GM23338 (cell line): ENCODE data around the gene KIAA2012. TPM values are rescaled to one million over a fixed set of nuclear protein-coding genes. Genes with fewer than 3 reads are reported as not detected.
A peak's percentile ranks its signal among the peaks of the same experiment; 100 is the strongest.

Source experiments
- ATAC-seq: fragments of 200-7000 bp; cut with Tn5 transposase; 3 replicates; pipeline ENCODE4 v1.9.1; 2020
- DNase-seq: peaks from one replicate; pipeline ENCODE4 v3.0.0-alpha.2; 2015; ENCODE audit warnings: low spot score
- H2AFZ ChIP-seq: fragments of 200-600 bp; sonication (generic); 2 replicates; pipeline ENCODE4 v1.8.0; 2016; ENCODE audit warnings: antibody characterized with exemption, mild to moderate bottlenecking, moderate library complexity
- H3F3A ChIP-seq: fragments of 200-600 bp; sonication (generic); replicated peaks from 2 replicates; pipeline ENCODE4 v1.8.0; 2017; ENCODE audit warnings: antibody characterized with exemption, mixed run types, low read depth
- H3K27ac ChIP-seq: fragments of 200-600 bp; sonication (generic); 2 replicates; pipeline ENCODE4 v1.6.1; 2016; ENCODE audit warnings: low read depth
- H3K27me3 ChIP-seq: fragments of 200-600 bp; sonication (generic); 2 replicates; pipeline ENCODE4 v1.8.0; 2016; ENCODE audit warnings: mild to moderate bottlenecking, mixed run types, moderate library complexity; ENCODE audit not compliant: insufficient read depth
- H3K36me3 ChIP-seq: fragments of 200-600 bp; sonication (generic); 2 replicates; pipeline ENCODE4 v1.8.0; 2016; ENCODE audit warnings: mild to moderate bottlenecking; ENCODE audit not compliant: insufficient read depth
- H3K4me1 ChIP-seq: fragments of 200-600 bp; sonication (generic); 2 replicates; pipeline ENCODE4 v1.8.0; 2016; ENCODE audit warnings: mild to moderate bottlenecking, moderate library complexity; ENCODE audit not compliant: insufficient read depth
- H3K4me2 ChIP-seq: fragments of 200-600 bp; sonication (generic); 2 replicates; pipeline ENCODE4 v1.7.1; 2017; ENCODE audit warnings: mixed run types
- H3K4me3 ChIP-seq: fragments of 200-600 bp; sonication (generic); 2 replicates; pipeline ENCODE4 v1.6.1; 2016; ENCODE audit warnings: mixed run types
- H3K79me2 ChIP-seq: fragments of 200-600 bp; sonication (generic); replicated peaks from 2 replicates; pipeline ENCODE4 v1.8.0; 2017; ENCODE audit warnings: mild to moderate bottlenecking; ENCODE audit not compliant: insufficient read depth
- H3K9me2 ChIP-seq: fragments of 200-600 bp; sonication (generic); 2 replicates; pipeline ENCODE4 v1.8.0; 2017; ENCODE audit not compliant: insufficient read depth
- H4K20me1 ChIP-seq: fragments of 200-600 bp; sonication (generic); replicated peaks from 2 replicates; pipeline ENCODE4 v1.8.0; 2017; ENCODE audit warnings: mild to moderate bottlenecking; ENCODE audit not compliant: insufficient read depth
- H3K27ac Mint-ChIP-seq: 2 replicates; pipeline ENCODE4 v1.8.0; 2020; ENCODE audit warnings: inconsistent platforms, mild to moderate bottlenecking, moderate library complexity, mixed read lengths
- H3K27me3 Mint-ChIP-seq: 3 replicates; pipeline ENCODE4 v1.8.0; 2022; ENCODE audit warnings: low read depth, mild to moderate bottlenecking, moderate library complexity, mixed read lengths, inconsistent platforms; ENCODE audit not compliant: insufficient read depth, poor library complexity
- H3K36me3 Mint-ChIP-seq: 3 replicates; pipeline ENCODE4 v1.8.0; 2021; ENCODE audit warnings: low read depth, mild to moderate bottlenecking, inconsistent platforms, moderate library complexity, mixed read lengths
- H3K4me1 Mint-ChIP-seq: 3 replicates; pipeline ENCODE4 v1.8.0; 2020; ENCODE audit warnings: mild to moderate bottlenecking, inconsistent platforms, mixed read lengths
- H3K4me3 Mint-ChIP-seq: 3 replicates; pipeline ENCODE4 v1.8.0; 2021; ENCODE audit warnings: moderate library complexity, mild to moderate bottlenecking, inconsistent platforms, mixed read lengths
- H3K9me3 Mint-ChIP-seq: 3 replicates; pipeline ENCODE4 v1.8.0; 2020; ENCODE audit warnings: moderate library complexity, mild to moderate bottlenecking, inconsistent platforms, mixed read lengths
- EZH2 ChIP-seq: fragments of 200-600 bp; sonication (generic); IDR thresholded peaks from one replicate; pipeline ENCODE4 v1.8.0; 2017; ENCODE audit warnings: antibody characterized with exemption, mild to moderate bottlenecking, low read depth; ENCODE audit not compliant: unreplicated experiment
- EZH2phosphoT487 ChIP-seq: fragments of 200-600 bp; sonication (generic); IDR thresholded peaks from one replicate; pipeline ENCODE4 v1.8.1; 2018; ENCODE audit warnings: antibody characterized with exemption; ENCODE audit not compliant: unreplicated experiment
- polyA plus RNA-seq: library from polyadenylated mRNA; unstranded; fragments of >200 nt; fragmentation: Nextera tagmentation; extraction: Ambion mirVana; gene quantifications from 2 replicates; pipeline ENCODE4 v1.2.1, GENCODE V29; 2016
- total RNA-seq: library from RNA; depleted of rRNA; stranded (reverse); fragments of >200 nt; shearing (Covaris generic); gene quantifications from 2 replicates; pipeline ENCODE4 v1.2.3, GENCODE V29; 2014
- TF ChIP-seq, protein P1 (sequence below), 2 experiments: fragments of 200-600 bp in 1 of 2; sonication (generic) in 1 of 2; conservative IDR thresholded peaks; 2 replicates each; pipeline versions ENCODE4 v1.5.1 to v1.6.1; 2016 to 2017; ENCODE audit warnings: antibody characterized with exemption in 2 of 2, low read depth in 2 of 2, mild to moderate bottlenecking in 2 of 2, moderate library complexity in 1 of 2
- TF ChIP-seq, protein P2 (sequence below): fragments of 250-450 bp; sonication (Bioruptor Pico); IDR thresholded peaks from 2 replicates; pipeline ENCODE4 v1.5.0; 2020; ENCODE audit warnings: mild to moderate bottlenecking, moderate library complexity

Gene KIAA2012
- total and polyA plus RNA-seq, 2 experiments from 2014 or later, result 0.03 to 0.08 TPM

DNA sequence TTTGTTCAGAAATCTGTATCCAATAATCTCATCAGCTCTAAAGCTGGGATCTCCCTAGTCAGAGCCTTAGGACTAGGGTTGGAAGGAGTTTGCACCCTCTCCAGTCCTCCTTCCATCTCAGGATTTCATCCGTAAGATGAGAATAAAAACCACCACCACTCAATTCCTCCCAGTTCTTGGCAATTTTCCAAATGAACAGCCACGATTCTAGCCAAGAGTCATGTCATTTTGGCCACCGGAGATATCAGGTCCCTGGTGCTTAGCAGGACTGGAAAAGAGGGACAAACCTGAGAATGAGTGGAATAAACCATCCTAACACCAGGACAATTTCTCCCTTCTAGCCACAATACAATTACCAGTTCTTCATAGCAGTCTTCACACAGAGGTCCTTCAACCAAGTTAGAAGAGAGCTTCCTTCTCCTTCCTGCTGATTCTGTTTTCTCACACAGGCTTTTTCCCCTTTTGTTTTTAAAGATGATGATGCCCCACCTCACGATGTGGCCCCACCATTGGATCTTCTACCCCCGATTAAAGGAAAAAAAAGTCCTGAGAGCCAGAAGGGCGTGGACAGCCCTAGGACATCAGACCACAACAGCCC lies 36.2 kb downstream of the KIAA2012 start (continued):
- no peak for TF ChIP-seq EZH2
- TF ChIP-seq EZH2phosphoT487, result no peak

DNA sequence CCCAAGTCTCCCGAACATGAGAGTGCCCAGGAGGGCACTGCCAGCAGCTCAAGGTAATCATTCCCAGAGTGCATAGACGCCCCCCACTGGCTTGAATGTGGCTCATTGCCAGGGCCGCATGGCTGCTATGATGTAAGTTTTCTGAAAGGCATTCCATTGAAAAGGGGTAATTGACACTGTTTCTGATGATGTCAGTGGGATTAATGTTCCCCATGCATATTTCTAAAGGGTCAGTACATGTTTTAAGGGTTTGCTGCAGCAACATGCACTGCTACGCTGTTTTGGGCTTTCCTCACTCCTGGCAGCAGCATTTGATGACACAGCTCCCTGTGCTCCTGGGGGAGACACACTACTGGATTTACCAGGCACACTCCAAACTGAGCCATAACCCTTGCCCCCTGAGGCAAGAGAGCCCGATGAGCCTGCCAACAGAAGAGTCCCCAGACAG lies 36.7 kb downstream of the KIAA2012 start:
- no peaks in the 10 kb centered on the region for H3K79me2 ChIP-seq
- TF ChIP-seq, protein P1, sequence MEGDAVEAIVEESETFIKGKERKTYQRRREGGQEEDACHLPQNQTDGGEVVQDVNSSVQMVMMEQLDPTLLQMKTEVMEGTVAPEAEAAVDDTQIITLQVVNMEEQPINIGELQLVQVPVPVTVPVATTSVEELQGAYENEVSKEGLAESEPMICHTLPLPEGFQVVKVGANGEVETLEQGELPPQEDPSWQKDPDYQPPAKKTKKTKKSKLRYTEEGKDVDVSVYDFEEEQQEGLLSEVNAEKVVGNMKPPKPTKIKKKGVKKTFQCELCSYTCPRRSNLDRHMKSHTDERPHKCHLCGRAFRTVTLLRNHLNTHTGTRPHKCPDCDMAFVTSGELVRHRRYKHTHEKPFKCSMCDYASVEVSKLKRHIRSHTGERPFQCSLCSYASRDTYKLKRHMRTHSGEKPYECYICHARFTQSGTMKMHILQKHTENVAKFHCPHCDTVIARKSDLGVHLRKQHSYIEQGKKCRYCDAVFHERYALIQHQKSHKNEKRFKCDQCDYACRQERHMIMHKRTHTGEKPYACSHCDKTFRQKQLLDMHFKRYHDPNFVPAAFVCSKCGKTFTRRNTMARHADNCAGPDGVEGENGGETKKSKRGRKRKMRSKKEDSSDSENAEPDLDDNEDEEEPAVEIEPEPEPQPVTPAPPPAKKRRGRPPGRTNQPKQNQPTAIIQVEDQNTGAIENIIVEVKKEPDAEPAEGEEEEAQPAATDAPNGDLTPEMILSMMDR (conservative IDR thresholded peaks at IDR 0.05; ENCODE audit: low read depth in 2 of 2), result peak; percentile 51 to 77
- TF ChIP-seq, protein P2, sequence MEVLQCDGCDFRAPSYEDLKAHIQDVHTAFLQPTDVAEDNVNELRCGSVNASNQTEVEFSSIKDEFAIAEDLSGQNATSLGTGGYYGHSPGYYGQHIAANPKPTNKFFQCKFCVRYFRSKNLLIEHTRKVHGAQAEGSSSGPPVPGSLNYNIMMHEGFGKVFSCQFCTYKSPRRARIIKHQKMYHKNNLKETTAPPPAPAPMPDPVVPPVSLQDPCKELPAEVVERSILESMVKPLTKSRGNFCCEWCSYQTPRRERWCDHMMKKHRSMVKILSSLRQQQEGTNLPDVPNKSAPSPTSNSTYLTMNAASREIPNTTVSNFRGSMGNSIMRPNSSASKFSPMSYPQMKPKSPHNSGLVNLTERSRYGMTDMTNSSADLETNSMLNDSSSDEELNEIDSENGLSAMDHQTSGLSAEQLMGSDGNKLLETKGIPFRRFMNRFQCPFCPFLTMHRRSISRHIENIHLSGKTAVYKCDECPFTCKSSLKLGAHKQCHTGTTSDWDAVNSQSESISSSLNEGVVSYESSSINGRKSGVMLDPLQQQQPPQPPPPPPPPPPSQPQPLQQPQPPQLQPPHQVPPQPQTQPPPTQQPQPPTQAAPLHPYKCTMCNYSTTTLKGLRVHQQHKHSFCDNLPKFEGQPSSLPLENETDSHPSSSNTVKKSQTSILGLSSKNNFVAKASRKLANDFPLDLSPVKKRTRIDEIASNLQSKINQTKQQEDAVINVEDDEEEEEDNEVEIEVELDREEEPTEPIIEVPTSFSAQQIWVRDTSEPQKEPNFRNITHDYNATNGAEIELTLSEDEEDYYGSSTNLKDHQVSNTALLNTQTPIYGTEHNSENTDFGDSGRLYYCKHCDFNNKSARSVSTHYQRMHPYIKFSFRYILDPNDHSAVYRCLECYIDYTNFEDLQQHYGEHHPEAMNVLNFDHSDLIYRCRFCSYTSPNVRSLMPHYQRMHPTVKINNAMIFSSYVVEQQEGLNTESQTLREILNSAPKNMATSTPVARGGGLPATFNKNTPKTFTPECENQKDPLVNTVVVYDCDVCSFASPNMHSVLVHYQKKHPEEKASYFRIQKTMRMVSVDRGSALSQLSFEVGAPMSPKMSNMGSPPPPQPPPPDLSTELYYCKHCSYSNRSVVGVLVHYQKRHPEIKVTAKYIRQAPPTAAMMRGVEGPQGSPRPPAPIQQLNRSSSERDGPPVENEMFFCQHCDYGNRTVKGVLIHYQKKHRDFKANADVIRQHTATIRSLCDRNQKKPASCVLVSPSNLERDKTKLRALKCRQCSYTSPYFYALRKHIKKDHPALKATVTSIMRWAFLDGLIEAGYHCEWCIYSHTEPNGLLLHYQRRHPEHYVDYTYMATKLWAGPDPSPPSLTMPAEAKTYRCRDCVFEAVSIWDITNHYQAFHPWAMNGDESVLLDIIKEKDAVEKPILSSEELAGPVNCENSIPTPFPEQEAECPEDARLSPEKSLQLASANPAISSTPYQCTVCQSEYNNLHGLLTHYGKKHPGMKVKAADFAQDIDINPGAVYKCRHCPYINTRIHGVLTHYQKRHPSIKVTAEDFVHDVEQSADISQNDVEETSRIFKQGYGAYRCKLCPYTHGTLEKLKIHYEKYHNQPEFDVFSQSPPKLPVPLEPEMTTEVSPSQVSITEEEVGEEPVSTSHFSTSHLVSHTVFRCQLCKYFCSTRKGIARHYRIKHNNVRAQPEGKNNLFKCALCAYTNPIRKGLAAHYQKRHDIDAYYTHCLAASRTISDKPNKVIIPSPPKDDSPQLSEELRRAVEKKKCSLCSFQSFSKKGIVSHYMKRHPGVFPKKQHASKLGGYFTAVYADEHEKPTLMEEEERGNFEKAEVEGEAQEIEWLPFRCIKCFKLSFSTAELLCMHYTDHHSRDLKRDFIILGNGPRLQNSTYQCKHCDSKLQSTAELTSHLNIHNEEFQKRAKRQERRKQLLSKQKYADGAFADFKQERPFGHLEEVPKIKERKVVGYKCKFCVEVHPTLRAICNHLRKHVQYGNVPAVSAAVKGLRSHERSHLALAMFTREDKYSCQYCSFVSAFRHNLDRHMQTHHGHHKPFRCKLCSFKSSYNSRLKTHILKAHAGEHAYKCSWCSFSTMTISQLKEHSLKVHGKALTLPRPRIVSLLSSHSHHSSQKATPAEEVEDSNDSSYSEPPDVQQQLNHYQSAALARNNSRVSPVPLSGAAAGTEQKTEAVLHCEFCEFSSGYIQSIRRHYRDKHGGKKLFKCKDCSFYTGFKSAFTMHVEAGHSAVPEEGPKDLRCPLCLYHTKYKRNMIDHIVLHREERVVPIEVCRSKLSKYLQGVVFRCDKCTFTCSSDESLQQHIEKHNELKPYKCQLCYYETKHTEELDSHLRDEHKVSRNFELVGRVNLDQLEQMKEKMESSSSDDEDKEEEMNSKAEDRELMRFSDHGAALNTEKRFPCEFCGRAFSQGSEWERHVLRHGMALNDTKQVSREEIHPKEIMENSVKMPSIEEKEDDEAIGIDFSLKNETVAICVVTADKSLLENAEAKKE (CRISPR knock-in tag), result no peak
- H3K9me3 Mint-ChIP-seq, result no peaks in the 10 kb centered on the region
- H3K4me3 Mint-ChIP-seq, result no peak overlapping the region
- H3K4me3 ChIP-seq, result no peak overlapping the region
- H4K20me1 ChIP-seq, result no peaks in the 10 kb centered on the region
- no peaks in the 10 kb centered on the region for H3K36me3 Mint-ChIP-seq
- no peaks in the 10 kb centered on the region for H3K9me2 ChIP-seq
- peak overlapping the region; percentile 83 for H2AFZ ChIP-seq
- DNase-seq (peak; percentile 63), ATAC-seq (peak; percentile 61)
- H3K4me2 ChIP-seq, result no peak overlapping the region
- H3F3A ChIP-seq, result peaks cover 8% of the 10 kb centered on the region; the same call in 1 of the 2 replicates
- H3K27me3 Mint-ChIP-seq, result no peaks in the 10 kb centered on the region
- H3K4me1 Mint-ChIP-seq, result peaks cover 28% of the 10 kb centered on the region
- H3K4me1 ChIP-seq, result peaks cover 29% of the 10 kb centered on the region
- H3K36me3 ChIP-seq, result no peaks in the 10 kb centered on the region
- no peaks in the 10 kb centered on the region for H3K27me3 ChIP-seq
- no peak overlapping the region for H3K27ac ChIP-seq
- H3K27ac Mint-ChIP-seq, result no peak overlapping the region
